HG02973 (cell line): ENCODE measurements around the gene EFCAB5.

Experiments
- ATAC-seq: cut with Tn5 transposase; IDR thresholded peaks from one replicate; pipeline ENCODE4 v1.9.1; 2021; ENCODE audit warnings: moderate library complexity; ENCODE audit not compliant: unreplicated experiment

EFCAB5 gene

DNA sequence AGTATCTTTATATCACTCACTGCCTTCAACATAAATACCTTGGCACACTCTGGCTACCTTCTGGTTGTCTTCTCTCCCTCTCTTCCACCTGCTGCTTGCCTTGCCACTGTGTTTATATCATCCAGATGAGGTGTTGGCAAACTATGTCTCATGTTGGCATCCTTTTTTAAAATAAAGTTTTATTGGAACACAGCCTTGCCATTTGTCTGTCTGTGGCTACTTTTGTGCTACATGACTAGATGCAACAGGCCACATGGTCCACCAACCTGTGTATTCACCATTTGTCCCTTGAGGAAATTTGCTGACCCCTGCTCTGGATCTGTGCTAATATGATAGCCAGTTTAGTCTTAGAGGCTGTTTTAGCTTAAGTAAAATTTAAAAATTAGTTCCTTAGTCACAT lies 212.0 kb downstream of the EFCAB5 start:
- no peak for ATAC-seq

DNA sequence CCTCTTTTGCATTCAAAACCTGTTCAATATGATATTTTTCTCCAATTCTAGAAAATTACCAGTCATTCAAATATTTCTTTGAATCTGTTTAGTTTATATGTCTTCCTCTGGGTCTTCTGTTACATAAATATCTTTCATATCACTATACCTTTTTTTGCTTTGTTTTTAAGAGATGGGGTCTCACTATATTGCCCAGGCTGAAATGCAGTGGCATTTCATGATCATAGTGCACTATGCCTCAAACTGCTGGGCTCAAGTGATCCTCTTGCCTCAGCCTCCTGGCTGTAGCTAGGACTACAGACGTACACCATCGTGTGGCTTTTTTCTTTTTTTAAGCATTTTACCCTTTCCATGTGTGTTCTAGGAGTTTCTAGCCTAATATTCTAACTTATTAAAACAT lies 214.0 kb downstream of the EFCAB5 start:
- ATAC-seq: no peak
